HG03108 (cell line): ENCODE data around the gene TARS1.

Experiments used
- ATAC-seq: cut with Tn5 transposase; IDR thresholded peaks from one replicate; pipeline ENCODE4 v1.9.1; 2021; ENCODE audit warnings: moderate library complexity; ENCODE audit not compliant: unreplicated experiment

The TARS1 gene

GRCh38 chr5:33440482-33441240 is at the start of gene TARS1:
Gene TARS1, plus strand, starts transcription at chr5:33440965. Its CDS starts 122 bp downstream, at chr5:33441087.
- peak; percentile 97 for ATAC-seq

DNA sequence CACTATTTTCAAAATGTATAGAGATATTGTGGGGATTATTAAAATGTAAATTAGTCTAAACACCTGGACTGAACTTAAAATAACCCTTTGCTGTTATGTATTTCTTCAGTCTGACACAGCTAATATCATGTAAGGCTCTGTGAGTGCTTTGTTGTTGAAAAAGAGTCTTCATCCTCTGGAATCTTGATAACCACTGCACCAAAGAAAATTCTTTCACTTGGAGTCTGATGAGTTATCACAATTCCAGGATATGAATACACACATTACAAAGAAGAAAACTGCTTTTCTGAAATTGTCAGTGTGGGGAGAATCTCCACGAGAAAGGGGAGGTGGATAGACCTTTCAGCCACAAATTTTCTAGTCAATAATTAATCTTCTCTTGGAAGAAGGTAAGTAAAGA is 42.3 kb upstream of the TARS1 start:
- no peak for ATAC-seq

DNA sequence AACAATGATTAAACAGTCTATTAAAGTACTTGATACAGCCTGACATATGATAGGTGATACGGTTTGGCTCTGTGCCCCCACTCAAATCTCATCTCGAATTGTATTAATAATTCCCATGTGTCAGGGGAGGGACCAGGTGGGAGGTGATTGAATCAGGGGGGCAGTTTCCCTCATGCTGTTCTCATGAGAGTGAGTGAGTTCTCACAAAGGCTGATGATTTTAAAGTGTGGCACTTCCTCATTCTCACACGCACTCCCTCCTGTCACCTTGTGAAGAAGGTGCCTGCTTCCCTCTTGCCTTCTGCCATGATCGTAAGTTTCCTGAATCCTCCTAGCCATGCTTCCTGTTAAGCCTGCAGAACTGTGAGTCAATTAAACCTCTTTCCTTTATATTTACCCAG is 40.1 kb upstream of the TARS1 start:
- no peak for ATAC-seq

- ATAC-seq, result no peak
Measured at GRCh38 chr5:33401482-33402390, 39.0 kb upstream of the TARS1 start.

- ATAC-seq, result no peak
Measured at GRCh38 chr5:33403187-33403586, 37.6 kb upstream of the TARS1 start.

DNA sequence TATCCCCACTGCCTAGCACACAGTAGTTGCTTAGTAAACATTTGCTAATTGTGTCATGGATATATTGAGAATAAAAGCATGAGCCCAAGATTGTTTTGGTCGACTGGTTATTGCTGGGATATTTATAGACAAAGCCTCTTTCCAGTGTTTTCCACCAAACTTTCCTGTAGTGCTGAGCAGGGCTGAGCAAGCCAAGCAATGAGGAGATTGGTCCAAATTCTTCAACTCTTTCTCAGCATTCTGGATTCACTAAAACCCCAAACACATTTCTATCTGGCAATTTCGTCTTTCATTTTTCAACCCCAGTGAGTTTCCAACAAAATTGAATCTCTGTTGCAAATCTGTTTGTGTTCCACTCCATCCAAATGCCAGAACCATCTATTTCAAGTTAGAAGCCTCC is 31.9 kb upstream of the TARS1 start:
- ATAC-seq, result no peak

- no peak for ATAC-seq
Measured at GRCh38 chr5:33409435-33410170, 31.2 kb upstream of the TARS1 start.

- no peak for ATAC-seq
Measured at GRCh38 chr5:33410221-33410620, 30.5 kb upstream of the TARS1 start.

GRCh38 chr5:33411498-33411897 is 29.3 kb upstream of the TARS1 start:
- no peak for ATAC-seq

DNA sequence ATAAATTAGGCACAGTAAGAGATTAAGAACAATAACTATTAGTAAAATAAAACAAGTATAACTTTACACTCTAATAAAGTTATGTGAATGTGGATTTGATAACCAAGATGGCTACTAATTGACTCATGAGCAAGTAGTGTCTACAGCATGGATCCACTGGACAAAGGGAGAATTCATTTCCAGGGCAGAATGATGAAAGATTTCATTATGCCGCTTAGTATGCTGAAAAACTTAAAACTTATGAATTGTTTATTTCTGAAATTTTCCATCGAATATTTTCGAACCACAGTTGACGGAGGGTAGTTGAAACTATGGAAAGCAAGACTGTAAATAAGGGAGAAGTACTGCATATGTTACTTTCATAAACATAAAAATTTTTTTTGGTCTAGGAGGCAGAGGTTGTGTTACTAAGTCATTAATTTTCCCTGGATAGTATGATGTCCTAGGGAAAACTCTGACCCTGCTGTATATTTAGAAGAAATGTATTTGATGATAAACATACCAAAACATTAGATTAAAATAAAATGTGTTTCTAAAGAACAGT is 24.9 kb upstream of the TARS1 start:
- no peak for ATAC-seq

GRCh38 chr5:33417632-33418031 is 23.1 kb upstream of the TARS1 start:
- ATAC-seq, result no peak

DNA sequence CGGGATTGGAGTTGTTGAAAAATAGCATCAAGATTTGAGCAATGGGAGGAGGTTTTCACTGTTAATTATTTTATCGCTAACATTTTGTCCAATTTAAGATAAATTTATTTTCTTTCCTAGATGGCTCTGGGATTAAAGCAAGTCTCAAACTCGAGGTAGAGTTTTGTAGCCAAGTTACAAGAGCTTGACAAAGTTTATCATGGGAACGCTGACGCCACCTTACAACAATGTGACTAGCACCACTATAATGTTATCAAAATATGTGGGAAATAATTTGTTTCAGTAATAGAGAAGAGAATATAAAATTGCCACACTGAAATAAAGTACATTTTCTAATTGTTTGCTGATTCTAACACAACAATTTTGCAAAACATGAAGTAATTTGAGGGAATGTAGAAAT is 19.8 kb upstream of the TARS1 start:
- no peak for ATAC-seq

DNA sequence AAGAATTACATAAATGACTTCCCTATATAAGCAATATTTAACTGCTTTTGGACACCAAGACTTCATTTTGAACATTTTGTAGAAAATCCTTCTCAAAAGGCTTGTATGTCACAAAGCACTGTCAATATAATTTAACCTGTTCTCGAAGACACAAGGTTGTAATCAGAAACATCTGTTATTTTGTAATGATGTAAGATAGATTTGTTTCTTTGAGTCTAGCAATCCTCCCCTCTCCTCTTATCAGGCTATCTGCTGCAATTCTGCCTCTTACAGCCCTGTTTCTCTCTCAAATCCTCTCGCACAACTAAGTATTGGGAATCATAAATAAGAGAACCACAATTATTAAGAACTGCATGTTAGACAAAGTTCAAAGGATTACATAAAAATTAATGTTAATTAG is 18.6 kb upstream of the TARS1 start:
- ATAC-seq, result no peak

DNA sequence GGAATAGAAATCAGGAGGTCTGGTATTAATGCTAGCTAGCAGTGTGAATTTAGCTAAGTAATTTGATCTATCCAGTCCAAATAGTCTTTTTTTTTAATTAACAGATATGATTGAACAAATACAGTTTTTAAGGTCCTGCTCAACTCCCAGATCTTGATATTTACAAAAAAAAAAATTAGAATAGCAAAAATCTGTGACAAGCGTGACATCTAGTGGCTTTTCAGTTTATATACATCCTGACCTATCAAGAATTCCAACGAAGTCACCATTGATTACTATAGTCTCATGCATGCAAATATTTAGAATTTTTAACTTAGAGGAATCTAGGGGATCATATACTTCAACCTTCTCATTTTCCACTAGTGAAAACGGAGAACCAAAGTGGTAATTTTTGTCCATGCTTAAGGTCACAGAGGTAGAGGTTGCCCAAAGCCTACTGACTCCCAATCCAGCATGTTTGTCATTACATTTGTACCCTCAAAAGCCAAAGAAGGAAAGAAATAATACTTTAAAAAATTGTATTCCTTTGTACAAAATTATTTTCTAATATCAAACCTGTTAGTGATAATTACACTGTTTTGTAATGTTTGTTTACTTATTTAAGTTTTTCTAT is 17.6 kb upstream of the TARS1 start:
- ATAC-seq, result no peak

DNA sequence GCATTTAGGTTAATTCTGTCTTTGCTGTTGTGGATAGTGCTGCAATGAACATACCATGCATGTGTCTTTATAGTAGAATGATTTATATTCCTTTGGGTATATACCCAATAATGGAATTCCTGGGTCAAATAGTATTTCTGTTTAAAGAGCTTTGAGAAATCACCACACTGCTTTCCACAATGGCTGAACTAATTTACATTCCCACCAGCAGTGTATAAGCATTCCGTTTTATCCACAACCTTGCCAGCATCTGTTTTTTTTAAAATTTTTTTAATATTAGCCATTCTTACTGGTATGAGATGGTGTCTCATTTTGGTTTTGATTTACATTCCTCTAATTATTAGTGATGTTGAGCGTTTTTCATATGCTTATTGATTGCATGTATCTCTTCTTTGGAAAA is 15.5 kb upstream of the TARS1 start:
- no peak for ATAC-seq

DNA sequence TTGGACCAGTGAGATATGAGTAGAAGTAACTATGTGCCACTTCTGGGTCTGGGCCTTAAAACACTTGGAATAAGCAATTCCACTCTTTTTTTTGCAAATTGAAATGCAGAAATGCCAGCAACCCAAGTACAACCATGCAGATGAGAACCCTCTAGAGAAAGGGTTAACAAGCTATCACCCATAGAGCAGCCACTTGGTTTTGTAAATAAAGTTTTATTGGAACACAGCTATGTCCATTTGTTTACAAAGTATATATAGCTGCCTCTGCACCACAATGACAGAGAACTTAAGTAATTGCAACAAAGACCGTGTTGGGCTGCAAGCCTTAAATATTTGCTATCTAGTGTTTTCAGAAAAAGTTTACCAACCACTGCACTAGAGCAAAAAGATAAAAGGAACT is 9.8 kb upstream of the TARS1 start:
- no peak for ATAC-seq

- no peak for ATAC-seq
Measured at GRCh38 chr5:33432656-33433055, 8.1 kb upstream of the TARS1 start.

DNA sequence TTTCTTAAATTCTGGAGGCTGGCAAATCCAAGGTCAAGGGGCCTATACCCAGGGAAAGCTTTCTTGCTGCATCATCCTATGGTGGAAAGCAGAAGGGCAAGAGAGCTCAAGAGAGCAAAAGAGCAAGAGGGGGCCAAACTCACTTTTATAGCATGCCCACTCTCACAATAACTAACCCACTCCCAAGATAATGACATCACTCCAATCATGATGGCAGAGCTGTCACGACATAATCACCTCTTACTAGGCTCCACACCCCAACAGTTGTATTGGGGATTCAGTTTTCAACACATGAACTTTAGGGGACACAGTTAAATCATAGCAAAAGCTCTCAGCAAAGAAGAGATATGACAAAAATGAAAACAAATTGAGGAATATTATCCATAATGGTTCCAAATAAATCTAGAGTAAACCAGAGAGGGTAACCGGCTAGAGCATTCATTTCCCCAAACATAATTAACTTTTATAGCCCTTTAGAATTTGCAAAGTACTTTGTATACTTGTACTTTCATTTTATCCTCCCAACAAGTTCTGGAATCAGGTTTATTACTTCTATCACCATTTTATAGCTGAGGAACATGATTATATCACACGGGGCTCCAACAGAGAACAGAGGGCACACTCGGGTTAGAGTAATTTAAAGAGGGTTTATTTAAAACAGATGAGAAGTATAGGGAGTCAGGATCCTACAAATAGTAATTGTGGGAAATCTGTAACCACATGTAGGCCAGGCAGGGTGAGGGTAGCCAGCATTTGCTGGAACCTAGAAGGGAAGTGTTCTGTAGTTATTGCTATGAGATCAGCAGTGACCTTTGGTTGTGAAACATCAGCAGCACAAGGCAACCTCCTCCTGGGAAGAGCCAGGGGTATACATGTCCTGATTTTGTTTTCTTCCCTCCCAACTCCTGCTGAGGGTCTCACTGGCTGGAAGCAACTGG is 7.2 kb upstream of the TARS1 start:
- ATAC-seq, result no peak

- peak; percentile 35 for ATAC-seq
Measured at GRCh38 chr5:33435893-33436490, 4.8 kb upstream of the TARS1 start.
